ENCODE results near the gene FIP1L1. TPM values are rescaled to one million over a fixed set of nuclear protein-coding genes. Genes with fewer than 3 reads are reported as not detected.

FIP1L1 gene
- total and polyA plus RNA-seq, 10 of the 15 experiments (the other 5 are each of a cell fraction or from before 2014, with no cell fraction given), result 28.1 to 110 (median 59.4) TPM

DNA sequence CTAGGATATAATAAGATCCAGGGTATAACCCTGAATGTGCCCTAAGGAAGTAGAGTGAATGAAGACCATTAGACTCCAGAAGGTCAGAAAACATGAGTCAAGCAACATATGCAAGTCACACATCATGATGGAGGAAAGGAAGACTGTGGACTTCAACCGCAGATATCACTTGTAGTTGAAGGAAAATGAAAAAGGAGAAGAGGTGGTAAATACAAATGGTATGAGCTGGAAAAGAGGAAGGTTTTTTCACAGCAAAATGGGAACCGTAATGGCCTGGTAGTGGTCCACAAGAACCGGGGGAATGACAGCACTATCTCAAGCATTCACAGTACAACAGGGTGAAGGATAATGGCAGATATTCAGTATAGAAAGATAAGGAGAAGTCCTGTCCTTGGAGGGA, 6.4 kb upstream of the FIP1L1 start:
- Histone ChIP-seq H3K4me2 (ENCODE audit: control insufficient read depth, insufficient read depth) (no peak overlapping the region), H2AFZ (ENCODE audit: control insufficient read depth, low read depth, low read length) (no peak overlapping the region), H3K9me3 (replicated peaks; ENCODE audit: control insufficient read depth, insufficient read depth, low read length) (no peaks in the 10 kb centered on the region), H3K9ac (ENCODE audit: control insufficient read depth, insufficient read depth, low read length) (no peak overlapping the region), H3K4me1 (ENCODE audit: control insufficient read depth, insufficient read depth, low read length) (no peaks in the 10 kb centered on the region), H3K27ac (ENCODE audit: control insufficient read depth, insufficient read depth) (no peak overlapping the region), H3K27me3 (replicated peaks in 1 of 2; ENCODE audit: control insufficient read depth in 2 of 2, insufficient read depth in 2 of 2, low read length in 1 of 2) (no peaks in the 10 kb centered on the region), H3K79me2 (ENCODE audit: control insufficient read depth, insufficient read depth, low read length) (no peaks in the 10 kb centered on the region), H4K20me1 (ENCODE audit: control insufficient read depth, insufficient read depth) (no peaks in the 10 kb centered on the region), H3K4me3 (no peak overlapping the region), H3K36me3 (ENCODE audit: control insufficient read depth in 2 of 2, insufficient read depth in 2 of 2, low read length in 1 of 2) (no peaks in the 10 kb centered on the region)
- no peak for FAIRE-seq
- no TSS peak for BruUV-seq (replicated peaks)
- no peak for DNase-seq (ENCODE audit: low read depth, low spot score)
- ChIA-PET SMC1A (ENCODE audit: uncharacterized antibody, unreplicated experiment) (no interaction called here), RAD21 (ENCODE audit: unreplicated experiment) (no interaction called here), CTCF (no interaction called here), POLR2A (no interaction called here)
- intact Hi-C loops (cut with micrococcal nuclease; ENCODE audit: unreplicated experiment) (no loop called here), in situ Hi-C loops (cut with MboI) (loop anchor here (25.0 kb wide), 1 partner anchor 659 kb away; no protein-coding TSS in a partner anchor)
- TF ChIP-seq MTA2 (IDR thresholded peaks at IDR 0.05; ENCODE audit: low read depth), result no peak
- no peak for TF ChIP-seq MYC (IDR thresholded peaks at IDR 0.05; ENCODE audit: insufficient read depth, insufficient read length, insufficient replicate concordance, low read length, severe bottlenecking)
- no peak for TF ChIP-seq GABPA (IDR thresholded peaks at IDR 0.05; ENCODE audit: low read depth)
- TF ChIP-seq BACH1 (IDR thresholded peaks at IDR 0.05; ENCODE audit: borderline replicate concordance), result no peak
- no peak for TF ChIP-seq SUPT20H (IDR thresholded peaks at IDR 0.05; ENCODE audit: borderline replicate concordance, control insufficient read depth, low read depth, low read length)
- 67% methylated on average over 3 of the region's 3 CpGs for WGBS (ENCODE audit: insufficient coverage, insufficient replicate concordance, low lambda C conversion rate, missing lambda C conversion rate)
- ATAC-seq, result no peak

- CTCF ChIA-PET, result no interaction called here
- no peaks in the 10 kb centered on the region for H3K9me3 ChIP-seq (replicated peaks; ENCODE audit: control insufficient read depth, insufficient read depth, low read length)
- H3K36me3 ChIP-seq (ENCODE audit: control insufficient read depth in 2 of 2, insufficient read depth in 2 of 2, low read length in 1 of 2), result no peaks in the 10 kb centered on the region
- no peak overlapping the region for H3K9ac ChIP-seq (ENCODE audit: control insufficient read depth, insufficient read depth, low read length)
- SMC1A ChIA-PET (ENCODE audit: uncharacterized antibody, unreplicated experiment), result interaction anchor here (0.8 kb wide), 1 partner anchor 84 kb away, joined by 3 read pairs; no protein-coding TSS in a partner anchor
- POLR2A ChIA-PET, result no interaction called here
- RAD21 ChIA-PET (ENCODE audit: unreplicated experiment), result no interaction called here
- H3K27me3 ChIP-seq (replicated peaks in 1 of 2; ENCODE audit: control insufficient read depth in 2 of 2, insufficient read depth in 2 of 2, low read length in 1 of 2), result no peaks in the 10 kb centered on the region
- no peaks in the 10 kb centered on the region for H3K4me1 ChIP-seq (ENCODE audit: control insufficient read depth, insufficient read depth, low read length)
- no peak for TF ChIP-seq NRF1 (conservative IDR thresholded peaks at IDR 0.05; ENCODE audit: low read depth, low read length)
- no peak for TF ChIP-seq ZSCAN29 (IDR thresholded peaks at IDR 0.05)
- TF ChIP-seq PAX8 (IDR thresholded peaks at IDR 0.05), result no peak
- TF ChIP-seq KLF5 (IDR thresholded peaks at IDR 0.05; ENCODE audit: partially characterized antibody), result no peak
- TF ChIP-seq BCL11A (IDR thresholded peaks at IDR 0.05; ENCODE audit: low read depth, low read length), result no peak
- TF ChIP-seq RELA (IDR thresholded peaks at IDR 0.05; ENCODE audit: borderline replicate concordance, partially characterized antibody), result no peak
- no peak for TF ChIP-seq CREB1 (IDR thresholded peaks at IDR 0.05; ENCODE audit: low read depth)
- no peak for TF ChIP-seq ASH2L (IDR thresholded peaks at IDR 0.05; ENCODE audit: borderline replicate concordance, low read depth)
- TF ChIP-seq ATF7 (IDR thresholded peaks at IDR 0.05; ENCODE audit: low read depth), result no peak
- TF ChIP-seq TBL1XR1 (IDR thresholded peaks at IDR 0.05; ENCODE audit: low read depth, low read length), result no peak
- no peak overlapping the region for H2AFZ ChIP-seq (ENCODE audit: control insufficient read depth, low read depth, low read length)
- 22% methylated on average over 4 of the region's 4 CpGs for WGBS (ENCODE audit: insufficient coverage, insufficient replicate concordance, low lambda C conversion rate, missing lambda C conversion rate)
- BruUV-seq (replicated peaks), result no TSS peak
- ATAC-seq (no peak), FAIRE-seq (no peak), DNase-seq (ENCODE audit: low read depth, low spot score) (no peak)
- intact Hi-C loops (cut with micrococcal nuclease; ENCODE audit: unreplicated experiment), result no loop called here
- no peaks in the 10 kb centered on the region for H4K20me1 ChIP-seq (ENCODE audit: control insufficient read depth, insufficient read depth)
- H3K4me2 ChIP-seq (ENCODE audit: control insufficient read depth, insufficient read depth), result no peak overlapping the region
- H3K79me2 ChIP-seq (ENCODE audit: control insufficient read depth, insufficient read depth, low read length), result no peaks in the 10 kb centered on the region
- no peak overlapping the region for H3K27ac ChIP-seq (ENCODE audit: control insufficient read depth, insufficient read depth)
- H3K4me3 ChIP-seq, result no peak overlapping the region
- in situ Hi-C loops (cut with MboI), result loop anchor here (25.0 kb wide), 1 partner anchor 660 kb away; no protein-coding TSS in a partner anchor
These were observed 5.5 kb upstream of the FIP1L1 start for GRCh38 chr4:53371843-53372521.

Measured in GM12878 (cell line).